ENCODE data around the gene HMGXB3. TPM values are rescaled to one million over a fixed set of nuclear protein-coding genes. Genes with fewer than 3 reads are reported as not detected.
A peak's percentile ranks its signal among the peaks of the same experiment; 100 is the strongest.

Gene HMGXB3
- total RNA-seq, 2 experiments from 2014 or later: 35.1 to 44.0 TPM

DNA sequence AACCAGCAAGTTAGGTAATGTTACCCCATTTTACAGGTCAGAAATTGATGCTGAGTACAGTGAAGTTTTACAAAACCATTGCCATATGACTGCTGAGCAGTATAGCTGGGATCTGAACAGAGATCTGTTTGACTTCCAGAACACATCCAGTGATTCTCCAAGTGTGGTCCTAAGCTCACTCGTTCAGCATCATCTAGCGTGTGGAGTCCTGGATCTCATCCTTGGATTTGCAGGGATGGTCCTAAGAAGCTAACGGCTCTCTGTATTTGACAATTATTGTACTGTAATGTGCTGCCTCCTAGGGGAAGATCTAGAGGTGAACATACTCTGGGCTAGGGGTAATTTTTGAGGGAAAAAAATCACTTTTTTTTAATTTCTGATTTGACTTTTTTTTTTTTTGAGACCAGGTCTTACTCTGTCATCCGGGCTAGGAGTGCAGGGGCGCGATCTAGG, 38.6 kb upstream of the HMGXB3 start:
- Histone ChIP-seq H3K4me3 (ENCODE audit: low read depth, low read length, poor library complexity, severe bottlenecking) (no peak overlapping the region), H2AFZ (ENCODE audit: low read length) (no peak overlapping the region), H4K20me1 (ENCODE audit: insufficient read depth, low read length) (no peaks in the 10 kb centered on the region), H3K9me3 (ENCODE audit: low read length) (no peaks in the 10 kb centered on the region), H3K4me2 (ENCODE audit: low read length) (no peak overlapping the region), H3K27ac (ENCODE audit: low read depth, low read length, poor library complexity, severe bottlenecking) (no peak overlapping the region), H3K79me2 (ENCODE audit: insufficient read depth, low read depth, low read length) (no peaks in the 10 kb centered on the region), H3K36me3 (ENCODE audit: insufficient read depth, low read length) (no peaks in the 10 kb centered on the region), H3K9me2 (ENCODE audit: insufficient read depth, low read length) (no peaks in the 10 kb centered on the region), H3K4me1 (ENCODE audit: insufficient read depth, low read length, poor library complexity, severe bottlenecking) (peaks cover 9% of the 10 kb centered on the region)
- intact Hi-C loops (cut with micrococcal nuclease; ENCODE audit: unreplicated experiment): loop anchor here (2.0 to 10.0 kb wide), 3 partner anchors 39 to 127 kb away; partner anchors contain the start of genes HMGXB3 and TIGD6
- no TSS peak for BruUV-seq (replicated peaks)
- ChIA-PET CTCF (ENCODE audit: unreplicated experiment) (interaction anchor here (1.0 to 1.2 kb wide), 2 partner anchors 10 to 34 kb away, joined by 3 read pairs; no protein-coding TSS in a partner anchor), POLR2A (interaction anchor here (0.6 to 0.9 kb wide), 7 partner anchors 28 to 758 kb away, joined by 3 to 4 read pairs (median 3); no protein-coding TSS in a partner anchor)
- TF ChIP-seq EZH2phosphoT487 (IDR thresholded peaks at IDR 0.05; ENCODE audit: borderline replicate concordance, low read depth, low read length): no peak
- TF ChIP-seq, protein P1, sequence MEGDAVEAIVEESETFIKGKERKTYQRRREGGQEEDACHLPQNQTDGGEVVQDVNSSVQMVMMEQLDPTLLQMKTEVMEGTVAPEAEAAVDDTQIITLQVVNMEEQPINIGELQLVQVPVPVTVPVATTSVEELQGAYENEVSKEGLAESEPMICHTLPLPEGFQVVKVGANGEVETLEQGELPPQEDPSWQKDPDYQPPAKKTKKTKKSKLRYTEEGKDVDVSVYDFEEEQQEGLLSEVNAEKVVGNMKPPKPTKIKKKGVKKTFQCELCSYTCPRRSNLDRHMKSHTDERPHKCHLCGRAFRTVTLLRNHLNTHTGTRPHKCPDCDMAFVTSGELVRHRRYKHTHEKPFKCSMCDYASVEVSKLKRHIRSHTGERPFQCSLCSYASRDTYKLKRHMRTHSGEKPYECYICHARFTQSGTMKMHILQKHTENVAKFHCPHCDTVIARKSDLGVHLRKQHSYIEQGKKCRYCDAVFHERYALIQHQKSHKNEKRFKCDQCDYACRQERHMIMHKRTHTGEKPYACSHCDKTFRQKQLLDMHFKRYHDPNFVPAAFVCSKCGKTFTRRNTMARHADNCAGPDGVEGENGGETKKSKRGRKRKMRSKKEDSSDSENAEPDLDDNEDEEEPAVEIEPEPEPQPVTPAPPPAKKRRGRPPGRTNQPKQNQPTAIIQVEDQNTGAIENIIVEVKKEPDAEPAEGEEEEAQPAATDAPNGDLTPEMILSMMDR (conservative IDR thresholded peaks at IDR 0.05; ENCODE audit: low read length): peak; percentile 75
- peak; percentile 11 for DNase-seq (ENCODE audit: low spot score)

GRCh38 chr5:149962601-149963300, 37.8 kb upstream of the HMGXB3 start:
- no peaks in the 10 kb centered on the region for H3K36me3 ChIP-seq (ENCODE audit: insufficient read depth, low read length)
- TF ChIP-seq, protein P1 (conservative IDR thresholded peaks at IDR 0.05; ENCODE audit: low read length): no peak
- no peak for TF ChIP-seq EZH2phosphoT487 (IDR thresholded peaks at IDR 0.05; ENCODE audit: borderline replicate concordance, low read depth, low read length)
- H3K9me3 ChIP-seq (ENCODE audit: low read length): no peaks in the 10 kb centered on the region
- H4K20me1 ChIP-seq (ENCODE audit: insufficient read depth, low read length): no peaks in the 10 kb centered on the region
- BruUV-seq (replicated peaks): no TSS peak
- no peaks in the 10 kb centered on the region for H3K79me2 ChIP-seq (ENCODE audit: insufficient read depth, low read depth, low read length)
- H3K27ac ChIP-seq (ENCODE audit: low read depth, low read length, poor library complexity, severe bottlenecking): no peak overlapping the region
- no peak overlapping the region for H2AFZ ChIP-seq (ENCODE audit: low read length)
- intact Hi-C loops (cut with micrococcal nuclease; ENCODE audit: unreplicated experiment): loop anchor here (5.0 to 10.0 kb wide), 2 partner anchors 100 to 128 kb away; no protein-coding TSS in a partner anchor
- POLR2A ChIA-PET: interaction anchor here (0.7 to 0.9 kb wide), 4 partner anchors 27 to 551 kb away, joined by 3 to 4 read pairs (median 3); no protein-coding TSS in a partner anchor
- H3K4me1 ChIP-seq (ENCODE audit: insufficient read depth, low read length, poor library complexity, severe bottlenecking): peaks cover 9% of the 10 kb centered on the region
- H3K9me2 ChIP-seq (ENCODE audit: insufficient read depth, low read length): no peaks in the 10 kb centered on the region
- no peak overlapping the region for H3K4me3 ChIP-seq (ENCODE audit: low read depth, low read length, poor library complexity, severe bottlenecking)
- CTCF ChIA-PET (ENCODE audit: unreplicated experiment): interaction anchor here (1.0 to 1.2 kb wide), 2 partner anchors 10 to 35 kb away, joined by 3 read pairs; no protein-coding TSS in a partner anchor
- no peak overlapping the region for H3K4me2 ChIP-seq (ENCODE audit: low read length)
- DNase-seq (ENCODE audit: low spot score): no peak
